ENCODE results near the gene PLEKHO2.

GRCh38 chr15:64816452-64816851, 25.3 kb upstream of the PLEKHO2 start:
- TF ChIP-seq EZH2phosphoT487 (IDR thresholded peaks at IDR 0.05; ENCODE audit: unreplicated experiment), result no peak
- TF ChIP-seq ZNF114 (CRISPR knock-in tag; IDR thresholded peaks at IDR 0.05), result no peak
- TF ChIP-seq, protein P1, sequence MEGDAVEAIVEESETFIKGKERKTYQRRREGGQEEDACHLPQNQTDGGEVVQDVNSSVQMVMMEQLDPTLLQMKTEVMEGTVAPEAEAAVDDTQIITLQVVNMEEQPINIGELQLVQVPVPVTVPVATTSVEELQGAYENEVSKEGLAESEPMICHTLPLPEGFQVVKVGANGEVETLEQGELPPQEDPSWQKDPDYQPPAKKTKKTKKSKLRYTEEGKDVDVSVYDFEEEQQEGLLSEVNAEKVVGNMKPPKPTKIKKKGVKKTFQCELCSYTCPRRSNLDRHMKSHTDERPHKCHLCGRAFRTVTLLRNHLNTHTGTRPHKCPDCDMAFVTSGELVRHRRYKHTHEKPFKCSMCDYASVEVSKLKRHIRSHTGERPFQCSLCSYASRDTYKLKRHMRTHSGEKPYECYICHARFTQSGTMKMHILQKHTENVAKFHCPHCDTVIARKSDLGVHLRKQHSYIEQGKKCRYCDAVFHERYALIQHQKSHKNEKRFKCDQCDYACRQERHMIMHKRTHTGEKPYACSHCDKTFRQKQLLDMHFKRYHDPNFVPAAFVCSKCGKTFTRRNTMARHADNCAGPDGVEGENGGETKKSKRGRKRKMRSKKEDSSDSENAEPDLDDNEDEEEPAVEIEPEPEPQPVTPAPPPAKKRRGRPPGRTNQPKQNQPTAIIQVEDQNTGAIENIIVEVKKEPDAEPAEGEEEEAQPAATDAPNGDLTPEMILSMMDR (conservative IDR thresholded peaks at IDR 0.05; ENCODE audit: low read depth in 2 of 2), result no peak
- TF ChIP-seq, protein P2, sequence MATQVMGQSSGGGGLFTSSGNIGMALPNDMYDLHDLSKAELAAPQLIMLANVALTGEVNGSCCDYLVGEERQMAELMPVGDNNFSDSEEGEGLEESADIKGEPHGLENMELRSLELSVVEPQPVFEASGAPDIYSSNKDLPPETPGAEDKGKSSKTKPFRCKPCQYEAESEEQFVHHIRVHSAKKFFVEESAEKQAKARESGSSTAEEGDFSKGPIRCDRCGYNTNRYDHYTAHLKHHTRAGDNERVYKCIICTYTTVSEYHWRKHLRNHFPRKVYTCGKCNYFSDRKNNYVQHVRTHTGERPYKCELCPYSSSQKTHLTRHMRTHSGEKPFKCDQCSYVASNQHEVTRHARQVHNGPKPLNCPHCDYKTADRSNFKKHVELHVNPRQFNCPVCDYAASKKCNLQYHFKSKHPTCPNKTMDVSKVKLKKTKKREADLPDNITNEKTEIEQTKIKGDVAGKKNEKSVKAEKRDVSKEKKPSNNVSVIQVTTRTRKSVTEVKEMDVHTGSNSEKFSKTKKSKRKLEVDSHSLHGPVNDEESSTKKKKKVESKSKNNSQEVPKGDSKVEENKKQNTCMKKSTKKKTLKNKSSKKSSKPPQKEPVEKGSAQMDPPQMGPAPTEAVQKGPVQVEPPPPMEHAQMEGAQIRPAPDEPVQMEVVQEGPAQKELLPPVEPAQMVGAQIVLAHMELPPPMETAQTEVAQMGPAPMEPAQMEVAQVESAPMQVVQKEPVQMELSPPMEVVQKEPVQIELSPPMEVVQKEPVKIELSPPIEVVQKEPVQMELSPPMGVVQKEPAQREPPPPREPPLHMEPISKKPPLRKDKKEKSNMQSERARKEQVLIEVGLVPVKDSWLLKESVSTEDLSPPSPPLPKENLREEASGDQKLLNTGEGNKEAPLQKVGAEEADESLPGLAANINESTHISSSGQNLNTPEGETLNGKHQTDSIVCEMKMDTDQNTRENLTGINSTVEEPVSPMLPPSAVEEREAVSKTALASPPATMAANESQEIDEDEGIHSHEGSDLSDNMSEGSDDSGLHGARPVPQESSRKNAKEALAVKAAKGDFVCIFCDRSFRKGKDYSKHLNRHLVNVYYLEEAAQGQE (IDR thresholded peaks at IDR 0.05; ENCODE audit: unreplicated experiment), result no peak
- TF ChIP-seq POLR2AphosphoS5 (IDR thresholded peaks at IDR 0.05; ENCODE audit: low read depth), result no peak; the same call in 1 of the 2 replicates
- TF ChIP-seq, protein P3, sequence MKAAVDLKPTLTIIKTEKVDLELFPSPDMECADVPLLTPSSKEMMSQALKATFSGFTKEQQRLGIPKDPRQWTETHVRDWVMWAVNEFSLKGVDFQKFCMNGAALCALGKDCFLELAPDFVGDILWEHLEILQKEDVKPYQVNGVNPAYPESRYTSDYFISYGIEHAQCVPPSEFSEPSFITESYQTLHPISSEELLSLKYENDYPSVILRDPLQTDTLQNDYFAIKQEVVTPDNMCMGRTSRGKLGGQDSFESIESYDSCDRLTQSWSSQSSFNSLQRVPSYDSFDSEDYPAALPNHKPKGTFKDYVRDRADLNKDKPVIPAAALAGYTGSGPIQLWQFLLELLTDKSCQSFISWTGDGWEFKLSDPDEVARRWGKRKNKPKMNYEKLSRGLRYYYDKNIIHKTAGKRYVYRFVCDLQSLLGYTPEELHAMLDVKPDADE (IDR thresholded peaks at IDR 0.05), result no peak
- no peak for TF ChIP-seq EZH2 (IDR thresholded peaks at IDR 0.05; ENCODE audit: low read depth, unreplicated experiment)
- no peak for TF ChIP-seq ZNF331 (CRISPR knock-in tag; IDR thresholded peaks at IDR 0.05; ENCODE audit: low read depth)
- no peak for TF ChIP-seq JUNB (IDR thresholded peaks at IDR 0.05; ENCODE audit: unreplicated experiment)
- no peak for TF ChIP-seq STAT1 (IDR thresholded peaks at IDR 0.05; ENCODE audit: unreplicated experiment)
- no peak for TF ChIP-seq NANOG (IDR thresholded peaks at IDR 0.05; ENCODE audit: borderline replicate concordance)
